CD4-positive, alpha-beta T cell treated with Interleukin-12 subunit alpha and Interleukin-12 subunit beta, for 1 hour (primary cell): ENCODE results near the gene ZIC3.
"Not testable (repeated sequence)": the region's sequence is repeated elsewhere in the genome, so short reads cannot be mapped to it uniquely, and the experiment has no call there.

Experiments used
- DNase-seq: peaks from one replicate; pipeline ENCODE4 v3.0.0-alpha.2; 2020

ZIC3 gene

GRCh38 chrX:137565921-137566745, at the start of gene ZIC3:
Gene ZIC3 (plus strand): TSS chrX:137566127. CDS start chrX:137566692, 565 bp downstream.
- DNase-seq, result no peak

- no peak for DNase-seq
Measured at GRCh38 chrX:137519459-137519858, 46.5 kb upstream of the ZIC3 start.

GRCh38 chrX:137545711-137546651, 19.9 kb upstream of the ZIC3 start:
- DNase-seq, result no peak

- no peak for DNase-seq
Measured at GRCh38 chrX:137547291-137547690, 18.6 kb upstream of the ZIC3 start.

- no peak for DNase-seq
Measured at GRCh38 chrX:137548261-137548660, 17.7 kb upstream of the ZIC3 start.

- no peak for DNase-seq
Measured at GRCh38 chrX:137549073-137549472, 16.9 kb upstream of the ZIC3 start.

GRCh38 chrX:137549851-137550664, 15.9 kb upstream of the ZIC3 start:
- DNase-seq, result no peak

- DNase-seq, result no peak
Measured at GRCh38 chrX:137550665-137551261, 15.2 kb upstream of the ZIC3 start.

- DNase-seq, result not testable (repeated sequence)
Measured at GRCh38 chrX:137552098-137552497, 13.8 kb upstream of the ZIC3 start.

- DNase-seq, result no peak
Measured at GRCh38 chrX:137562096-137562495, 3.8 kb upstream of the ZIC3 start.

- DNase-seq, result no peak
Measured at GRCh38 chrX:137563681-137564651, 2.0 kb upstream of the ZIC3 start.

- DNase-seq, result no peak
Measured at GRCh38 chrX:137565318-137565904, 516 bp upstream of the ZIC3 start.

GRCh38 chrX:137566746-137567679, 1.1 kb downstream of the ZIC3 start:
- no peak for DNase-seq

GRCh38 chrX:137567682-137568232, 1.8 kb downstream of the ZIC3 start:
- DNase-seq, result no peak

GRCh38 chrX:137568741-137569469, 3.0 kb downstream of the ZIC3 start:
- DNase-seq, result no peak

- no peak for DNase-seq
Measured at GRCh38 chrX:137569470-137569891, 3.6 kb downstream of the ZIC3 start.

GRCh38 chrX:137573324-137574101, 7.6 kb downstream of the ZIC3 start:
- DNase-seq, result no peak
